ENCODE data around the gene LPCAT3.
"Not testable (repeated sequence)": the region's sequence is repeated elsewhere in the genome, so short reads cannot be mapped to it uniquely, and the experiment has no call there.

Gene LPCAT3

DNA sequence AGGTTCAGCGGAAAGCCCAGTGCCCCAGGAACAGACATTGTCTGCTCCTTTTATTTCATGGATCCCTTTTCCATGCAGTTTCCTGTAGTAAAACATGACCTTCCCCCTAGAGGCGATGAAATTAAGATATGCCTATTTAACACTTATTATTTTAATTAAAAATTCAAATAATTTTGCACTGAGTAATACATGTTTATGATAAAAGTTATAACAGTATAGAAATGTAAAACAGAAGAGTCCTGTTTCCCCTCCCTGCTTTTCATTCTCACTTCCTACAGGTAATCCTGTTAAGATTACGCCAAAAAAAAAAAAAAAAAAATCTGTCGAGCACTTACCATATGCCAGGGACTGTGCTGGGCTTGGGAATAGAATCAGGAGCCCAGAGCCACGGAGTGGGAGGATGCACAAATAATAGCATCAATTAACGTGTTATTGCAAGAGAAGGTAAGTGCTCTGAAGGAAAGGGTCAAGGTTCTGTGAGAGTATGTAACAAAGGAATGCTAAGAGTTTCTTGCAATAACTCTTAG, 830 bp upstream of the LPCAT3 start:
- in situ Hi-C loops (cut with MboI; ENCODE audit: low pct_unique_long_range_greater_than_20kb, low sequenced_read_pairs, unreplicated experiment), result no loop called here
- DNase-seq (ENCODE audit: low spot score), result no peak
- TF ChIP-seq, protein P1, sequence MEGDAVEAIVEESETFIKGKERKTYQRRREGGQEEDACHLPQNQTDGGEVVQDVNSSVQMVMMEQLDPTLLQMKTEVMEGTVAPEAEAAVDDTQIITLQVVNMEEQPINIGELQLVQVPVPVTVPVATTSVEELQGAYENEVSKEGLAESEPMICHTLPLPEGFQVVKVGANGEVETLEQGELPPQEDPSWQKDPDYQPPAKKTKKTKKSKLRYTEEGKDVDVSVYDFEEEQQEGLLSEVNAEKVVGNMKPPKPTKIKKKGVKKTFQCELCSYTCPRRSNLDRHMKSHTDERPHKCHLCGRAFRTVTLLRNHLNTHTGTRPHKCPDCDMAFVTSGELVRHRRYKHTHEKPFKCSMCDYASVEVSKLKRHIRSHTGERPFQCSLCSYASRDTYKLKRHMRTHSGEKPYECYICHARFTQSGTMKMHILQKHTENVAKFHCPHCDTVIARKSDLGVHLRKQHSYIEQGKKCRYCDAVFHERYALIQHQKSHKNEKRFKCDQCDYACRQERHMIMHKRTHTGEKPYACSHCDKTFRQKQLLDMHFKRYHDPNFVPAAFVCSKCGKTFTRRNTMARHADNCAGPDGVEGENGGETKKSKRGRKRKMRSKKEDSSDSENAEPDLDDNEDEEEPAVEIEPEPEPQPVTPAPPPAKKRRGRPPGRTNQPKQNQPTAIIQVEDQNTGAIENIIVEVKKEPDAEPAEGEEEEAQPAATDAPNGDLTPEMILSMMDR (IDR thresholded peaks at IDR 0.05; ENCODE audit: extremely low read depth, insufficient read depth, missing control alignments), result no peak

DNA sequence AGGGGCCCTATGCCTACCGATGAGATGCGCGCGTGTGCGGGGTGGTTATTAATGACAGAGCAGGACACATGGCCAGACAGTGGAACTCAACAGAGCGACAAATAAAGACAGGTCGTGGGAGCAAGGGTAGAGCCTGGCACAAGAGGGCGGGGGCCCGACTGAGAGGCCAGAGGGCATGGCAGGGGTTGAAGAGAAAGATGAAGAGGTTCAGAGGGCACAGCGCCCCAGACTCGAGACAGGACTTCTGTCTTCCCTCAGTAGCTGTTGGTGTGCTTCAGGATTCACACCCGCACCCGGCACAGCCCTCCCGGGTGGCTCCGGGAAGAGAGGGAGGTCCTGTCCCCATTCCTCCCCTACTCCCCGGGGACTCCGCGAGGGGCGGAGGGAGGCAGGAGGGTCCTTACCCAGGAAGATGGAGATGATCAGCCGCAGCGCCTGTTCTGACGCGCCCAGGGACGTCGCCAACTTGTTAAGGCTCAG, 366 bp downstream of the LPCAT3 start:
- TF ChIP-seq, protein P1 (IDR thresholded peaks at IDR 0.05; ENCODE audit: extremely low read depth, insufficient read depth, missing control alignments), result peak; percentile 0
- in situ Hi-C loops (cut with MboI; ENCODE audit: low pct_unique_long_range_greater_than_20kb, low sequenced_read_pairs, unreplicated experiment), result no loop called here
- DNase-seq (ENCODE audit: low spot score), result no peak

DNA sequence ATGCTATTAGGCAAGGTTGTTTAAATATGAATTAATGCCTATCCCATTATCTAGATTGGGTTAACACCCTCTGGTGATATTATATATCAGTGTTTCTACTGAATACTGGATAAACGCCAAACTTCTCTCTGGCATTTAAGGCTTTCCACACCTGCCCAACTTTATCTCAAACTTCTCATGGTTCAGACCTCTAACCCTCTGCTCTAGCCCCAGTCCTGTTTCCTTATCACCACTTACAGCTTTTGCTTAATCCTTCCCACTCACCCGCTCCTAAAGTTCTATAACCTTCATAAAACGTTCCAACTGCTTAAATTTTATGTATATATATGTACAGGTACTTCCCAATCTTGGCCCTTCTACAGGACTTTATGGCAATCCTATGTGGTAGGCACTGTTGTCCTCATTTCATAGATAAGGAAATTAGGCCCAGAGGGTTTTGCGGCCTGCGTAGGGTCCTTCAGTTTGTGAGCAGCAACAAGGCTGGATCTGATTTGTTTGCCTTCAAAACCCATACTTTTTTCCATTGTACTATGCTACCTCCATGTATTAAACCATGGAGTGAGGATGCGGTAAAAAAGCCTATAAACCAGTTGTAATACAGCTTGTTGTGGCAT, 1.2 kb downstream of the LPCAT3 start:
- in situ Hi-C loops (cut with MboI; ENCODE audit: low pct_unique_long_range_greater_than_20kb, low sequenced_read_pairs, unreplicated experiment), result no loop called here
- TF ChIP-seq, protein P1 (IDR thresholded peaks at IDR 0.05; ENCODE audit: extremely low read depth, insufficient read depth, missing control alignments), result no peak
- DNase-seq (ENCODE audit: low spot score), result no peak

DNA sequence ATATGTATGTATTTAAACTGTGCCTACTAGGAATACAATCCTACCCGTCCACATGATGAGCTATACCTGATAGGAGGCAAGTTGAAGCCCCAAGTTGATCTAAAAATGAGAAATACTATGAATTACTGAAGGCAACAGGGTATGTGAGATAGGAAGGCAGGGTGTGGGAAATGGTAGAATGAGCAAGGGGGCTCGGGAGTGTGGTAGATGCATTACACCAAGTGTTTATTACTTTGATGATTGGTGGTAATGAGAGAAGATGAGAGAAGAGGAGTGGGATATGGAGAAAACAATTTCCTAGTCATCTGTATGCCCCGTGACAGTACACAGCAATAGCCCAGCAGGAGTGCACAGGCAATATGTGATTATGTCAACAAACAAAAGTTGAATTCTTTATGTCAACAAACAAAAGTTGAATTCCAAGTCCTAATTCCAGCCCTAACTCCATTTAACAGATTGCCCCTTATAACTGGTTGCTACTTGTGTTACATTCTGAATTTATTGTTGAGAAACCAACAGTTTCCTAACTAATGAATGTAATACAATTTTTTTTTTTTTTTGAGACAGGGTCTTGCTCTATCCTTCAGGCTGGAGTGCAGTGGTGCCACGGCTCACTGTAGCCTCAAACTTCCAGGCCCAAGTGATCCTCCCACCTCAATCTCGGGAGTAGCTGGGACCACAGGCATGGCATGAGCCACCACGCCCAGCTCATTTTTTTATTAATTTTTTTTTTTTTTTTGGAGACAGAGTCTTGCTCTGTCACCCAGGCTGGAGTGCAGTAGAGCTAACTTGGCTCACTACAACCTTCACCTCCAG, 2.5 kb downstream of the LPCAT3 start:
- no peak for DNase-seq (ENCODE audit: low spot score)
- in situ Hi-C loops (cut with MboI; ENCODE audit: low pct_unique_long_range_greater_than_20kb, low sequenced_read_pairs, unreplicated experiment), result no loop called here
- TF ChIP-seq, protein P1 (IDR thresholded peaks at IDR 0.05; ENCODE audit: extremely low read depth, insufficient read depth, missing control alignments), result no peak

DNA sequence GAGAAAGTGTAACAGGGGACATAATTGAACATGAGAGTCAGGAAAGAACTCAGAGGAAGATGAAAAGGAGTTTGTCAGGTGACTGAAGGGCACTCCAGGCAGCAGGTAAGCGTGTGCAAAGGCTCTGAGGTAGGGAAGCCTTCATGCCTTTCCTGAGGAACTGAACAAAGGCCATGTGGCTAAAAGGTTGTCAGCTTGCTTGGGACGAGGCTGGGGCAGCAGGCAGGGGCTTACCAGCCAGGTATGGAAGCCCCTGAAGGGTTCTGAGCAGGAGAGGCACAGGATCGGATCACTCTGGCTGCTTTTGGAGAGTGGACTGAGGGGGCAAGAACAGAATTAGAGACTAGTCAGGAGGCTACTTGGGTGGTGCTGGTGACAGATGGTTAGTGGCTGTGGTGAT, 5.2 kb downstream of the LPCAT3 start:
- TF ChIP-seq, protein P1 (IDR thresholded peaks at IDR 0.05; ENCODE audit: extremely low read depth, insufficient read depth, missing control alignments), result no peak
- no peak for DNase-seq (ENCODE audit: low spot score)
- in situ Hi-C loops (cut with MboI; ENCODE audit: low pct_unique_long_range_greater_than_20kb, low sequenced_read_pairs, unreplicated experiment), result no loop called here

DNA sequence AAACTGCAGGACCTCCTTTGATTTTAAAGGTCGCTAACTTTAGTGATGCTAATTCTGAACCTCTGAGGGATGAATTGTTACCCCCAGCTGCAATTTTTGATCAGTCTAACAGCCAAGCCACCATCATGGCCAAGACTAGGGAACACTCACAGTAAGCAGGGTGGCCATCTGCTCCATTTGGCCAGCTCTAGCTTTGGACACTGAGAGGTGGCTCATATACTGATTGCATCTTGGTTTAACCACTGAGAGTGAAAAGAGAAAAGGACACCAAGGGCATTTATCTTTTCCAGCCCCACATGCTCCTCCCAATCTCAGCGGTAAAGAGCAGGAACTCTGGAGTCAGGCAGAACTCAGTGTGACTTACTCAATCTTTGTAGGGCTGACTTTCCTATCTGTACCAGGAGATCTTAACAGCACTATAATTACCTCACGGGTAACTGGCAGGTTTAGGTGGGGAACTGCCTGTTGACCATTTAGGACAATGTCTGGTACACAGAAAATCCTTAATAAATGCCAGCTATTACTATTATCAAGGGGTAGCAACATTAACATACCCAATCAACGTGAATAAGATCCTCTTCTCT, 6.2 kb downstream of the LPCAT3 start:
- no peak for DNase-seq (ENCODE audit: low spot score)
- in situ Hi-C loops (cut with MboI; ENCODE audit: low pct_unique_long_range_greater_than_20kb, low sequenced_read_pairs, unreplicated experiment), result no loop called here
- TF ChIP-seq, protein P1 (IDR thresholded peaks at IDR 0.05; ENCODE audit: extremely low read depth, insufficient read depth, missing control alignments), result no peak

DNA sequence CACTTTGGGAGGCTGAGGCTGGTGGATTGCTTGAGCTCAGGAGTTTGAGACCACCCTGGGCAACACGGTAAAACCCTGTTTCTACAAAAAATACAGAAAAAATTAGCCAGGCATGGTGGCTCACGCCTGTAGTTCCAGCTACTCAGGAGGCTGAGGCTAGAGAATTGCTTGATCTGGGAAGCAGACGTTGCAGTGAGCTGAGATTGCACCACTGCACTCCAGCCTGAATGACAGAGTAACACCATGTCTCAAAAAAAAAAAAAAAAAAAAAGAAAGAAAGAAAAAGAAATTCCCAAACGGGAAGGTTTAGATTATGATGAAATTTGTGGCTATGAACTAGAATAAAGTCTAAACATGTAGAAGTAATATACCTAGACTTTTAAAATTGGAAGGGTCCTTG, 6.9 kb downstream of the LPCAT3 start:
- DNase-seq (ENCODE audit: low spot score); in situ Hi-C loops (cut with MboI; ENCODE audit: low pct_unique_long_range_greater_than_20kb, low sequenced_read_pairs, unreplicated experiment): not testable (repeated sequence)
